Calu3 (cell line): ENCODE measurements around the gene CCM2L. TPM values are rescaled to one million over a fixed set of nuclear protein-coding genes. Genes with fewer than 3 reads are reported as not detected.

Source experiments
- BruUV-seq: library from RNA; stranded (reverse); fragments of 400-500 nt; replicated peaks from 2 replicates; lab custom pipeline; 2021; lab: Mats Ljungman, UMichigan
- CTCF ChIA-PET: fragments of 300-600 bp; sonication (Branson Sonifier 250); formaldehyde crosslinking; loops from one replicate; lab custom pipeline; 2022; ENCODE audit warnings: antibody characterized with exemption; lab: Charles Lee
- DNase-seq: peaks from one replicate; pipeline ENCODE4 v3.0.0; 2022
- H3K27ac Mint-ChIP-seq: one replicate; pipeline ENCODE4 v1.8.0; 2022; ENCODE audit warnings: mixed read lengths; ENCODE audit not compliant: unreplicated experiment
- H3K27me3 Mint-ChIP-seq: one replicate; pipeline ENCODE4 v1.8.0; 2022; ENCODE audit warnings: mixed read lengths; ENCODE audit not compliant: unreplicated experiment
- H3K36me3 Mint-ChIP-seq: one replicate; pipeline ENCODE4 v1.8.0; 2022; ENCODE audit warnings: mild to moderate bottlenecking, moderate library complexity, mixed read lengths; ENCODE audit not compliant: insufficient read depth, unreplicated experiment
- H3K4me1 Mint-ChIP-seq: one replicate; pipeline ENCODE4 v1.8.0; 2022; ENCODE audit warnings: mild to moderate bottlenecking, low read depth, mixed read lengths; ENCODE audit not compliant: unreplicated experiment
- H3K4me3 Mint-ChIP-seq: one replicate; pipeline ENCODE4 v1.8.0; 2022; ENCODE audit warnings: mild to moderate bottlenecking, low read depth, moderate library complexity, mixed read lengths; ENCODE audit not compliant: unreplicated experiment
- H3K9me3 Mint-ChIP-seq: one replicate; pipeline ENCODE4 v1.8.0; 2022; ENCODE audit warnings: low read depth, mixed read lengths; ENCODE audit not compliant: unreplicated experiment
- CTCF ChIP-seq: fragments of 200-600 bp; IDR thresholded peaks from one replicate; pipeline ENCODE4 v1.8.0; 2022; ENCODE audit warnings: antibody characterized with exemption; ENCODE audit not compliant: unreplicated experiment
- intact Hi-C: fragments of 100-400 bp; cut with micrococcal nuclease; formaldehyde crosslinking; loops from one replicate; pipeline ENCODE4 v1.10.0; 2022; ENCODE audit not compliant: unreplicated experiment
- total RNA-seq: library from RNA; stranded (reverse); gene quantifications from 2 replicates; pipeline ENCODE4 v1.2.3, GENCODE V29; 2022

CCM2L gene
- total RNA-seq, 1 experiment from 2014 or later: not detected

GRCh38 chr20:31992086-31992485 is 18.2 kb upstream of the CCM2L start:
- BruUV-seq: no TSS peak
- H3K36me3 Mint-ChIP-seq: no peaks in the 10 kb centered on the region
- CTCF ChIA-PET: interaction anchor here (1.0 kb wide), 1 partner anchor 10 kb away, joined by 3 read pairs; no protein-coding TSS in a partner anchor
- no peak for DNase-seq
- no peaks in the 10 kb centered on the region for H3K9me3 Mint-ChIP-seq
- no peak overlapping the region for H3K27ac Mint-ChIP-seq
- intact Hi-C loops: no loop called here
- H3K27me3 Mint-ChIP-seq: peaks cover 60% of the 10 kb centered on the region
- no peak overlapping the region for H3K4me3 Mint-ChIP-seq
- H3K4me1 Mint-ChIP-seq: no peaks in the 10 kb centered on the region
- no peak for TF ChIP-seq CTCF

- H3K27me3 Mint-ChIP-seq: peaks cover 94% of the 10 kb centered on the region
- BruUV-seq: no TSS peak
Observed at GRCh38 chr20:31996996-31997395, 13.2 kb upstream of the CCM2L start.

GRCh38 chr20:31998246-31998645 is 12.0 kb upstream of the CCM2L start:
- intact Hi-C loops: no loop called here
- no TSS peak for BruUV-seq

More at GRCh38 chr20:31996996-31997395, 13.2 kb upstream of the CCM2L start:
- intact Hi-C loops: no loop called here
- Mint-ChIP-seq H3K9me3 (no peaks in the 10 kb centered on the region), H3K4me1 (no peaks in the 10 kb centered on the region), H3K27ac (no peak overlapping the region), H3K36me3 (no peaks in the 10 kb centered on the region), H3K4me3 (no peak overlapping the region)
- CTCF ChIA-PET: no interaction called here
- no peak for TF ChIP-seq CTCF
- no peak for DNase-seq

GRCh38 chr20:32003325-32003724 is 6.9 kb upstream of the CCM2L start:
- H3K4me3 Mint-ChIP-seq: no peak overlapping the region
- no peak for TF ChIP-seq CTCF
- no peak overlapping the region for H3K27ac Mint-ChIP-seq
- no peaks in the 10 kb centered on the region for H3K36me3 Mint-ChIP-seq
- peaks cover 8% of the 10 kb centered on the region for H3K4me1 Mint-ChIP-seq
- no TSS peak for BruUV-seq
- intact Hi-C loops: no loop called here
- peaks cover 94% of the 10 kb centered on the region for H3K27me3 Mint-ChIP-seq
- no peak for DNase-seq
- CTCF ChIA-PET: no interaction called here
- H3K9me3 Mint-ChIP-seq: no peaks in the 10 kb centered on the region

More at GRCh38 chr20:31998246-31998645, 12.0 kb upstream of the CCM2L start:
- H3K4me1 Mint-ChIP-seq: no peaks in the 10 kb centered on the region
- DNase-seq: no peak
- CTCF ChIA-PET: no interaction called here
- no peaks in the 10 kb centered on the region for H3K9me3 Mint-ChIP-seq
- TF ChIP-seq CTCF: no peak
- H3K4me3 Mint-ChIP-seq: no peak overlapping the region
- H3K27me3 Mint-ChIP-seq: peaks cover 94% of the 10 kb centered on the region
- no peak overlapping the region for H3K27ac Mint-ChIP-seq
- H3K36me3 Mint-ChIP-seq: no peaks in the 10 kb centered on the region
